ENCODE measurements around the gene GLRX2.

Gene GLRX2

GRCh38 chr1:193103759-193104501 lies 1.3 kb downstream of the GLRX2 start:
- no peaks in the 10 kb centered on the region for H3K9me3 Mint-ChIP-seq
- no peak for ATAC-seq

GRCh38 chr1:193102662-193103061 lies 2.6 kb downstream of the GLRX2 start:
- no peaks in the 10 kb centered on the region for H3K27me3 Mint-ChIP-seq
- H3K4me3 Mint-ChIP-seq: no peak overlapping the region
- H3K27ac Mint-ChIP-seq: no peak overlapping the region
- H3K9me3 Mint-ChIP-seq: no peaks in the 10 kb centered on the region
- DNase-seq (no peak), ATAC-seq (no peak)
- H3K36me3 Mint-ChIP-seq (ENCODE audit: low read depth): peaks cover 6% of the 10 kb centered on the region
- peaks cover 18% of the 10 kb centered on the region for H3K4me1 Mint-ChIP-seq

More at GRCh38 chr1:193103759-193104501, 1.3 kb downstream of the GLRX2 start:
- Mint-ChIP-seq H3K4me1 (peaks cover 18% of the 10 kb centered on the region), H3K27me3 (no peaks in the 10 kb centered on the region), H3K4me3 (peak overlapping the region; percentile 91), H3K36me3 (ENCODE audit: low read depth) (peaks cover 6% of the 10 kb centered on the region), H3K27ac (peak overlapping the region; percentile 69)
- no peak for DNase-seq

GRCh38 chr1:193094112-193094511 lies 11.1 kb downstream of the GLRX2 start:
- H3K36me3 Mint-ChIP-seq (ENCODE audit: low read depth): peaks cover 21% of the 10 kb centered on the region
- no peaks in the 10 kb centered on the region for H3K27me3 Mint-ChIP-seq
- DNase-seq (no peak), ATAC-seq (no peak)
- no peaks in the 10 kb centered on the region for H3K4me1 Mint-ChIP-seq
- H3K9me3 Mint-ChIP-seq: no peaks in the 10 kb centered on the region
- no peak overlapping the region for H3K27ac Mint-ChIP-seq
- H3K4me3 Mint-ChIP-seq: no peak overlapping the region

- DNase-seq (no peak), ATAC-seq (no peak)
- no peak overlapping the region for H3K27ac Mint-ChIP-seq
- H3K27me3 Mint-ChIP-seq: no peaks in the 10 kb centered on the region
- no peaks in the 10 kb centered on the region for H3K4me1 Mint-ChIP-seq
- H3K36me3 Mint-ChIP-seq (ENCODE audit: low read depth): peaks cover 13% of the 10 kb centered on the region
- H3K4me3 Mint-ChIP-seq: no peak overlapping the region
- no peaks in the 10 kb centered on the region for H3K9me3 Mint-ChIP-seq
Measured at GRCh38 chr1:193090865-193091264, 14.3 kb downstream of the GLRX2 start.

GRCh38 chr1:193087893-193088292 lies 17.3 kb downstream of the GLRX2 start:
- H3K36me3 Mint-ChIP-seq (ENCODE audit: low read depth): peaks cover 20% of the 10 kb centered on the region
- DNase-seq (no peak), ATAC-seq (no peak)
- no peaks in the 10 kb centered on the region for H3K9me3 Mint-ChIP-seq
- no peaks in the 10 kb centered on the region for H3K4me1 Mint-ChIP-seq
- H3K4me3 Mint-ChIP-seq: no peak overlapping the region
- no peak overlapping the region for H3K27ac Mint-ChIP-seq
- no peaks in the 10 kb centered on the region for H3K27me3 Mint-ChIP-seq

GRCh38 chr1:193086342-193086741 lies 18.9 kb downstream of the GLRX2 start:
- no peak overlapping the region for H3K27ac Mint-ChIP-seq
- peaks cover 29% of the 10 kb centered on the region for H3K36me3 Mint-ChIP-seq (ENCODE audit: low read depth)
- H3K4me3 Mint-ChIP-seq: no peak overlapping the region
- ATAC-seq: no peak
- no peak for DNase-seq
- no peaks in the 10 kb centered on the region for H3K9me3 Mint-ChIP-seq
- no peaks in the 10 kb centered on the region for H3K4me1 Mint-ChIP-seq
- no peaks in the 10 kb centered on the region for H3K27me3 Mint-ChIP-seq

GRCh38 chr1:193085263-193085662 lies 20.0 kb downstream of the GLRX2 start:
- Mint-ChIP-seq H3K27me3 (no peaks in the 10 kb centered on the region), H3K27ac (no peak overlapping the region), H3K4me3 (no peak overlapping the region), H3K36me3 (ENCODE audit: low read depth) (peaks cover 33% of the 10 kb centered on the region), H3K9me3 (no peaks in the 10 kb centered on the region), H3K4me1 (no peaks in the 10 kb centered on the region)
- no peak for DNase-seq
- no peak for ATAC-seq

- no peaks in the 10 kb centered on the region for H3K4me1 Mint-ChIP-seq
- no peaks in the 10 kb centered on the region for H3K27me3 Mint-ChIP-seq
- no peaks in the 10 kb centered on the region for H3K9me3 Mint-ChIP-seq
- no peak overlapping the region for H3K4me3 Mint-ChIP-seq
- H3K27ac Mint-ChIP-seq: no peak overlapping the region
- DNase-seq (no peak), ATAC-seq (no peak)
- peaks cover 44% of the 10 kb centered on the region for H3K36me3 Mint-ChIP-seq (ENCODE audit: low read depth)
Measured at GRCh38 chr1:193083365-193084088, 21.7 kb downstream of the GLRX2 start.

GRCh38 chr1:193079187-193079586 lies 26.0 kb downstream of the GLRX2 start:
- no peak for DNase-seq
- Mint-ChIP-seq H3K27me3 (no peaks in the 10 kb centered on the region), H3K4me3 (no peak overlapping the region), H3K4me1 (peaks cover 5% of the 10 kb centered on the region), H3K9me3 (peaks cover 3% of the 10 kb centered on the region), H3K27ac (no peak overlapping the region), H3K36me3 (ENCODE audit: low read depth) (peaks cover 61% of the 10 kb centered on the region)
- ATAC-seq: no peak

- DNase-seq: no peak
- H3K4me3 Mint-ChIP-seq: no peak overlapping the region
- no peak for ATAC-seq
- no peak overlapping the region for H3K27ac Mint-ChIP-seq
- H3K27me3 Mint-ChIP-seq: no peaks in the 10 kb centered on the region
- H3K4me1 Mint-ChIP-seq: peaks cover 5% of the 10 kb centered on the region
- peaks cover 3% of the 10 kb centered on the region for H3K9me3 Mint-ChIP-seq
- peaks cover 63% of the 10 kb centered on the region for H3K36me3 Mint-ChIP-seq (ENCODE audit: low read depth)
Measured at GRCh38 chr1:193077991-193078390, 27.2 kb downstream of the GLRX2 start.

- Mint-ChIP-seq H3K36me3 (ENCODE audit: low read depth) (peaks cover 32% of the 10 kb centered on the region), H3K27ac (peak overlapping the region; percentile 62), H3K9me3 (peaks cover 3% of the 10 kb centered on the region), H3K27me3 (no peaks in the 10 kb centered on the region), H3K4me1 (peaks cover 50% of the 10 kb centered on the region), H3K4me3 (no peak overlapping the region)
- DNase-seq (no peak), ATAC-seq (peak; percentile 91)
Measured at GRCh38 chr1:193070942-193071341, 34.3 kb downstream of the GLRX2 start.

GRCh38 chr1:193070386-193070753 lies 34.8 kb downstream of the GLRX2 start:
- Mint-ChIP-seq H3K9me3 (peaks cover 3% of the 10 kb centered on the region), H3K27ac (peak overlapping the region; percentile 3), H3K27me3 (no peaks in the 10 kb centered on the region), H3K4me1 (peaks cover 55% of the 10 kb centered on the region), H3K36me3 (ENCODE audit: low read depth) (peaks cover 27% of the 10 kb centered on the region), H3K4me3 (no peak overlapping the region)
- ATAC-seq (no peak), DNase-seq (no peak)

GRCh38 chr1:193069748-193070385 lies 35.3 kb downstream of the GLRX2 start:
- no peaks in the 10 kb centered on the region for H3K27me3 Mint-ChIP-seq
- peaks cover 3% of the 10 kb centered on the region for H3K9me3 Mint-ChIP-seq
- peaks cover 59% of the 10 kb centered on the region for H3K4me1 Mint-ChIP-seq
- H3K27ac Mint-ChIP-seq: peak overlapping the region; percentile 3
- H3K36me3 Mint-ChIP-seq (ENCODE audit: low read depth): peaks cover 25% of the 10 kb centered on the region
- ATAC-seq (no peak), DNase-seq (no peak)
- H3K4me3 Mint-ChIP-seq: no peak overlapping the region

GRCh38 chr1:193068013-193068412 lies 37.2 kb downstream of the GLRX2 start:
- Mint-ChIP-seq H3K9me3 (peaks cover 3% of the 10 kb centered on the region), H3K27me3 (no peaks in the 10 kb centered on the region), H3K27ac (no peak overlapping the region), H3K4me1 (peaks cover 72% of the 10 kb centered on the region), H3K4me3 (no peak overlapping the region), H3K36me3 (ENCODE audit: low read depth) (peaks cover 15% of the 10 kb centered on the region)
- ATAC-seq (no peak), DNase-seq (no peak)

- peaks cover 16% of the 10 kb centered on the region for H3K36me3 Mint-ChIP-seq (ENCODE audit: low read depth)
Measured at GRCh38 chr1:193066606-193067005, 38.6 kb downstream of the GLRX2 start.

More at GRCh38 chr1:193066606-193067005, 38.6 kb downstream of the GLRX2 start:
- Mint-ChIP-seq H3K4me1 (peaks cover 82% of the 10 kb centered on the region), H3K27me3 (no peaks in the 10 kb centered on the region), H3K9me3 (peaks cover 3% of the 10 kb centered on the region), H3K4me3 (no peak overlapping the region), H3K27ac (peak overlapping the region; percentile 24)
- ATAC-seq (no peak), DNase-seq (no peak)

Measured in activated naive CD8-positive, alpha-beta T cell treated with anti-CD3 and anti-CD28 coated beads, Interleukin-2, amount 50 U/mL, for 24 hours (primary cell).